HT1080 (cell line): ENCODE results near the gene TCP10L. TPM values are rescaled to one million over a fixed set of nuclear protein-coding genes. Genes with fewer than 3 reads are reported as not detected.
"Not testable (repeated sequence)": the region's sequence is repeated elsewhere in the genome, so short reads cannot be mapped to it uniquely, and the experiment has no call there.

Source experiments
- DNase-seq: peaks from one replicate; pipeline ENCODE4 v3.0.0-alpha.2; 2015; ENCODE audit warnings: low read depth
- polyA plus RNA-seq, 2 experiments: library from polyadenylated mRNA; depleted of rRNA; stranded (reverse); fragments of >200 nt; gene quantifications; 2 replicates each; pipeline ENCODE4 v1.2.3, GENCODE V29; 2015
- total RNA-seq: library from RNA; depleted of rRNA; stranded (reverse); fragments of >200 nt; shearing (Covaris generic); gene quantifications from 2 replicates; pipeline ENCODE4 v1.2.3, GENCODE V29; 2014; rRNA removed

The TCP10L gene
- 0.16 and 0.40 TPM in 2 replicates for total RNA-seq
- polyA plus RNA-seq (2015; cell fraction: cytosol; rRNA removed): not detected in 2 replicates
- 0.08 and 0.25 TPM in 2 replicates for polyA plus RNA-seq (2015; cell fraction: nucleus; rRNA removed)

- no peak for DNase-seq
These were observed at the start of gene TCP10L for GRCh38 chr21:32585042-32585710. TSS of gene TCP10L (minus strand) at chr21:32585523. CDS start at chr21:32584304, 1,219 bp downstream.

GRCh38 chr21:32626621-32627196 lies 41.4 kb upstream of the TCP10L start:
- DNase-seq: peak; percentile 64

DNA sequence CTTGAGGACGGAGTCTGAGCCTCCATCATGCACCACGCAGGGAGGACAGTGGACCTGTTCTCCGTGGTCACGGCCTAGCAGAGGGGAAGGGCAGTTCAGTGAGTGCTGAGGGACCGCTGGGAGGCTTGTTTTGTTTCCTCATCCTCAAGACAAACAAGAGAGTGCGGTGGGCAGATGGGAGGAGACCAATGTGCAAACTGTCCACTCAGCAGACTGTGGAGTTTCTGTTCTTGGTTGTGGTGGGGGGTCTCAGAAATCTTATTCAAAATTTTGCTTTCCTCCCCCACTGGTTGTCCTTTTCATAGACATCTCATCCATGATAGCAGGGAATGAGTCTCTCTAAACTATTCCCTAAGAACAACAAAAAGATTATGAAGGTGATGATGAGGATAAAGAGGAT lies 32.9 kb upstream of the TCP10L start:
- DNase-seq: not testable (repeated sequence)

GRCh38 chr21:32613436-32614043 lies 28.2 kb upstream of the TCP10L start:
- DNase-seq: no peak

GRCh38 chr21:32612999-32613337 lies 27.6 kb upstream of the TCP10L start:
- DNase-seq: no peak

GRCh38 chr21:32612075-32612998 lies 27.0 kb upstream of the TCP10L start, which contains the start of gene CFAP298:
TSS of gene CFAP298 (minus strand) at chr21:32612377. CDS start at chr21:32612243, 134 bp downstream.
- DNase-seq: peak; percentile 95

GRCh38 chr21:32611471-32611997 lies 26.2 kb upstream of the TCP10L start:
- DNase-seq: no peak

DNA sequence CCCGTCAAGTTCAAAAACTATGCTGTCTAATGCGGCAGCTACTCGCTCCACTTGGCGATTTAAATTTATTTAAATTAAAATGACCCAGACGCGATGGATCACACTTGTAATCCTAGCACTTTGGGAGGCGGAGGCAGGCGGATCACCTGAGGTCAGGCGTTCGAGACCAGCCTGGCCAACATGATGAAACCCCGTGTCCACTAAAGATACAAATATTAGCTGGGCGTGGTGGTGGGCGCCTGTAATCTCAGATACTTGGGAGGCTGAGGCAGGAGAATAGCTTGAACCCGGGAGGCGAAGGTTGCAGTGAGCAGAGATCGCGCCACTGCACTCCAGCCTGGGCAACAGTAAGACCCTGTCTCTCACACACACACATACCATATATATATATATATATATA lies 25.6 kb upstream of the TCP10L start:
- DNase-seq: not testable (repeated sequence)

DNA sequence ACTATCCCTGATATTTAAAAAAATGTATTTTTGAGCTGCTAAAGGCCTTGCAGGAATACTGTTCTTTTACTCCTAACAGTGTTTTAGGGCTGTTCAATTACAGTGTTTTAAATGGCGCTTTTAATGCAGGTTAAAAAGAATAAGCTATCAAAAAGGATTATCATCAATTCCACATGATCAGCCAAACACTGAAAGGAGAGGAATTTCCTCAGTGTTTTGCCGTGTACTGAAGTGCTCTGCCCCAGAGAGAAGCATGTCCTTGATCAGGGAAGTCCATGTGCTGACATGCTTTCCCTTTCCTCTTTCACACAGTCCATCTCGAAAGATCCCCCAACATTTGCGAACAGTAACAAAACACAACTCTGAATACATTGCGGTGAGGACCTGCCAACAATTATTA lies 23.5 kb upstream of the TCP10L start:
- no peak for DNase-seq

- DNase-seq: no peak
These were observed 20.1 kb upstream of the TCP10L start for GRCh38 chr21:32605469-32605868.

DNA sequence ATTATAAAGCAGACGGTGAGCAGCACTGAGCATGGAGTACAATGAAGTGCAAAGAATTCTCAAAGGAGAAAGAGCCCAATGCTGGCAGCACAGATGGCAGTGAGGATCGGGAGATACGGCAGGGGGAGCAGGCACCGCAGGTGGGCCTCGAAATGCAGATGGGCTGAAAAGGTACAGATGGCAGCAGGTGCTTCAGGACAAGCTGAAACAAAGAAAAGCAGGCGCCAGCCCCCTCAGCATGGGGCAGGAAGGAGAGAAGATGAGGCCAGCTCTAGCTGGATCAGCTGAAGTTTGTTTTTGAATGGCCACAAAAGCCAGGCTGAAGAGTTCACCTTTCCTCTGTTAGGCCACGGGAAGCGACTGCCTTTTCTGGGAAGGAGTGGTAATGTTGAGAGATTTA lies 19.1 kb upstream of the TCP10L start:
- DNase-seq: no peak

DNA sequence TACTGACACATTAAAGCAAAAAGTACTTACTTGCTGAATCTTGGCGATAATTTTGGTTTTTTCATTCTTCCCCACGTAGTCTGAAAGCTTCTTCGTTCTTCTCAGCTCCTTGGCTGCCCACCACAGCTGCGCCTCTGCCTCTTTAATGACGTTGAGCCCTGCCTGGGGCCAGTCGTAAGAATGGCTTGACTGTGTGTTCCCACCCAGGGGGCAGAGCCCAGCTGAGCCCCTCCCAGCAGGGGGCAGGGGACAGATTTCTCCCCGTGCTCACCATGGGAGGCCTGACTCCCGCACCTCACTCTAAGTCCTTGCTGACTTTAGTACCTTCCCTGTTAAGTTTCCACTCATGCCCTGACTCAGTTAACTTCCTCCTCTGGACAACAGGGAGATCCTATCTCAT lies 17.8 kb upstream of the TCP10L start:
- no peak for DNase-seq

GRCh38 chr21:32602099-32602498 lies 16.8 kb upstream of the TCP10L start:
- no peak for DNase-seq

GRCh38 chr21:32599526-32599925 lies 14.2 kb upstream of the TCP10L start:
- no peak for DNase-seq

GRCh38 chr21:32599091-32599490 lies 13.8 kb upstream of the TCP10L start:
- no peak for DNase-seq

DNA sequence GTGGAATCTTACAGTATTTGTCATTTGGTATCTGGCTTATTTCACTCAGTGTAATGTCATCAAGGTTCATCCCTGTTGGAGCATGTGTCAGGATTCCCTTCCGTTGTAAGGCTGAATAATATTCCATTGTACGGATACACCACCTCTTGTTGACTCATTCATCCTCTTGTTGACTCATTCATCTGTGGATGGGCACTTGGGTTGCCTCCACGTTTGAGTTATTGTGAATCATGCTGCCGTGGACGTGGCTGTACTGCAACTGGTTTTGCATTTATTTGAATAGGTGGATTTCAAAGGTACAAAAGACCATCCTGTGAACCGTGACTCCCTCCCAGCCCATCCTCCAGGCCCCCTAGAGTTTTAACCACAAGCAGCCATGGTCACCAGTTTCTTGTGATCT lies 11.9 kb upstream of the TCP10L start:
- DNase-seq: peak; percentile 98

DNA sequence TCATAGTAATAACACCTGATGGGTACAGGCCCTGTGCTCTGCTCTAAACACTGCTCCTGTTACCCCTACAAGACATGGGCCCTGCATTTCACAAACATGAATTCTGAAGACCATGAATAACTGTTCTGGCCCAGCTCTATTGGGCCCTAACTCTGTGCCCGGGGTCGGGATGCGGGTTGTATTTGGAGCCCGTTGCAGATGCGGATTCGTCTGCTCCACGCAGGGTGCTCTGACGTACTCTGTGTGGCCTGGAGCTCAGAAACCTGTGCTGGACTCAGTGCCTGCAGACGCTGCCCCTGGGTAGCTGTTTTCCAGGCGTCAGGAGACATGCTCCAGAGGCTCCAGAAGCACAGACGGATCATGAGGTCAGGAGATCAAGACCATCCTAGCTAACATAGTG lies 10.1 kb upstream of the TCP10L start:
- DNase-seq: no peak

DNA sequence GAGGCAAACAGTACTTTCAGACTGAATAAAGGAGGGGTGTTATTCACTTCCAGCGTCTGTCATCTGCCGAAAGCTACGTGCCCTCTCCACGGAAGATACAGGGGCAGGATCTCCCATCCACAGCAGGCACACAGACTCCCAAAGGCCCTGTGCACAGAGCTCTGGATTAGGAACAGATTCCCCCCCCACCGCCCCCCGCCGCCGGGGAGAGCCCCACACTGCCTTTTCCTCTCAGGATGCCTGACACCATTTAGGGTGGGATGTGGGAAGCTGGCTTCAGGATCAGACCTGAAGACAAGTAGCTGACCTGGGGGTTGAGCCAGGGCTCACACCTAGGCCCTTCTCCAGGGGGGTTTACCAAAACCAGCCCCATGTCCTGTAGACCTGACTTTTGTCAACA lies 8.4 kb upstream of the TCP10L start:
- DNase-seq: no peak

DNA sequence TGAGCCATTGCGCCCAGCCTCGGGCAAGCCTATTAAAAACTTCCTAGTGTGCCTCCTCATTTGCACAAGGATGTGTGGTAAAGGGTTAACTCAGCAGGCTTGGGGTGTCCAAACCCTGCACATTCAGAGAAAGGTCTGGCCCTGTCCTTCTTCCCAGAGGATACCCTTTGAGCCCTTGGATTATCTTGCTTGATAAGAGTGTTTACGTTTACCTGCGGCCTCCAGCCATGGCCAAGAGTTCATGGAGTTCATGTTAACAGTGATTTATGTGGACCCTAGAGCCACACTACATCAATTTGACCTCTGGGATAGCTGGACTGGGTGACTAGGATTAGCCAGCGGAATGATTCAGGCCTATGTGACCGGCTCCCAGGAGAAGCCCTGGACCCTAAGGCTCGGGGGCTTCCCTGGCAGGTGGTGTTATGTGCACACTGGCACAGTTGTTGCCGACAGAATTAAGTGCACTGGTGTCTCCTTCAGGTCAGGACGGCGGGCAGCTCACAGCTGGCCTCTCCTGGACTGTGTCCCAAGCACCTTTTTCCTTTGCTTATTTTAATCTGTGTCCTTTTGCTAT lies 7.7 kb upstream of the TCP10L start:
- no peak for DNase-seq

DNA sequence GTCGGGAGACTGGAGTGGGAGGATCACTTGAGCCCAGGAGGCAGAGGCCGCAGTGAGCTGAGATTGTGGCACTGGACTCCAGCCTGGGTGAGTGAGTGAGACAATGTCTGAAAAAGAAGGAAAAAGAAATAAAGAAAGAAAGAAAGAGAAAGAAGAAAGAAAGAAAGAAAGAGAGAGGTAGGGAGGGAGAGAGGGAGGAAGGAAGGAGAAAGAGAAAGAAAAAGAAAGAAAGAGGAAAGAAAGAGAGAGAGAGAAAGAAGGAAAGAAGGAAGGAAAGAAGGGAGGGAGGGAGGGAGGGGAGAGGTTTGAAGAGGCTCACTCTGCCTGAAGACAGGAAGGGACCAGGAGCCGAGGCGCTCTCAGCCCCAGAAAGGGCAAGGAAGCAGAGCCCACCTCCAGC lies 4.8 kb upstream of the TCP10L start:
- no peak for DNase-seq

DNA sequence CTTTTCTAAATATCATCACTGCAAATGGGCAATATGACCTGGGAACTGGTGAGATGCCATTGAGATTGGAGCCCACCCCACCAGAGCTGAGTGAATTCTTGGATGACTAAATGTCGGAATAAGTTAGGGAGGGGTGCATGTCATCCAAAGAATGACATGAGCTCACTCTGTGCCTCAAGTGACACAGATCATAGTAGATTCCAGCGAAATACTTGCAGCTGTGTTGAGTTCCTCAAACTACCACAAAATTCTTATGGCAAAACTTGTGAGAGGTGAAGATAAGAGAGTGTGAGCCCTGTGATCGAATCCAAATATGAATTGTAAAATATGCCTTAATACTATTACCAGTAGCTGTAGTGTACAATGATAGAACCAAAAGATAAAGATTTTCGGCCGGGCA lies 2.3 kb upstream of the TCP10L start:
- DNase-seq: no peak
